ENCODE results near the gene CAB39.
"Not testable (repeated sequence)": the region's sequence is repeated elsewhere in the genome, so short reads cannot be mapped to it uniquely, and the experiment has no call there.

- TF ChIP-seq CTCF (IDR thresholded peaks at IDR 0.05; ENCODE audit: poor library complexity, severe bottlenecking); EZH2 (IDR thresholded peaks at IDR 0.05; ENCODE audit: borderline replicate concordance, insufficient read depth, low read length, poor library complexity, severe bottlenecking); MXI1 (conservative IDR thresholded peaks at IDR 0.05; ENCODE audit: poor library complexity, severe bottlenecking); POLR2AphosphoS5 (IDR thresholded peaks at IDR 0.05); EP300 (conservative IDR thresholded peaks at IDR 0.05; ENCODE audit: poor library complexity, severe bottlenecking); REST (IDR thresholded peaks at IDR 0.05; ENCODE audit: borderline replicate concordance); RAD21 (conservative IDR thresholded peaks at IDR 0.05); SMC3 (conservative IDR thresholded peaks at IDR 0.05; ENCODE audit: poor library complexity); TAF1 (IDR thresholded peaks at IDR 0.05; ENCODE audit: low read depth): not testable (repeated sequence)
Observed at GRCh38 chr2:230724957-230725356, 12.3 kb downstream of the CAB39 start.

All from neural cell (in vitro differentiated cells).